ENCODE data around the gene CD247. TPM values are rescaled to one million over a fixed set of nuclear protein-coding genes. Genes with fewer than 3 reads are reported as not detected.

Gene CD247
- total and polyA plus RNA-seq, 2 experiments from 2014 or later, result not detected

GRCh38 chr1:167413328-167413727 lies 105.0 kb downstream of the CD247 start:
- H2AFZ ChIP-seq, result no peak overlapping the region
- 91% methylated on average over 3 of the region's 3 CpGs for WGBS (ENCODE audit: low lambda C conversion rate, missing lambda C conversion rate)
- H3K4me2 ChIP-seq, result no peak overlapping the region
- H4K20me1 ChIP-seq (ENCODE audit: insufficient read depth, poor library complexity, severe bottlenecking), result no peaks in the 10 kb centered on the region
- no peaks in the 10 kb centered on the region for H3K36me3 ChIP-seq (replicated peaks; ENCODE audit: insufficient read depth, low read depth)
- TF ChIP-seq EZH2 (IDR thresholded peaks at IDR 0.05; ENCODE audit: borderline replicate concordance) (no peak), CTCF (IDR thresholded peaks at IDR 0.05; ENCODE audit: poor library complexity) (no peak), EZH2phosphoT487 (IDR thresholded peaks at IDR 0.05; ENCODE audit: low read depth, severe bottlenecking, unreplicated experiment) (no peak)
- no peaks in the 10 kb centered on the region for H3K9me2 ChIP-seq (replicated peaks; ENCODE audit: insufficient read depth)
- no peaks in the 10 kb centered on the region for H3K27me3 ChIP-seq
- no peak for DNase-seq (ENCODE audit: low spot score)
- H3K4me1 ChIP-seq (ENCODE audit: insufficient read depth), result no peaks in the 10 kb centered on the region
- H3K79me2 ChIP-seq, result no peaks in the 10 kb centered on the region
- no peak overlapping the region for H3K27ac ChIP-seq
- H3K9me3 ChIP-seq (ENCODE audit: low read depth), result no peaks in the 10 kb centered on the region
- H3K4me3 ChIP-seq, result no peak overlapping the region

- H3K9me3 ChIP-seq (ENCODE audit: low read depth), result no peaks in the 10 kb centered on the region
- no peak overlapping the region for H3K27ac ChIP-seq
- H3K4me1 ChIP-seq (ENCODE audit: insufficient read depth), result no peaks in the 10 kb centered on the region
- no peak overlapping the region for H3K4me2 ChIP-seq
- no peak overlapping the region for H3K4me3 ChIP-seq
- H3K27me3 ChIP-seq, result no peaks in the 10 kb centered on the region
- H3K9me2 ChIP-seq (replicated peaks; ENCODE audit: insufficient read depth), result no peaks in the 10 kb centered on the region
- no peak overlapping the region for H2AFZ ChIP-seq
- 88% methylated on average over 5 of the region's 5 CpGs for WGBS (ENCODE audit: low lambda C conversion rate, missing lambda C conversion rate)
- H3K36me3 ChIP-seq (replicated peaks; ENCODE audit: insufficient read depth, low read depth), result no peaks in the 10 kb centered on the region
- TF ChIP-seq CTCF (IDR thresholded peaks at IDR 0.05; ENCODE audit: poor library complexity) (no peak), EZH2 (IDR thresholded peaks at IDR 0.05; ENCODE audit: borderline replicate concordance) (no peak), EZH2phosphoT487 (IDR thresholded peaks at IDR 0.05; ENCODE audit: low read depth, severe bottlenecking, unreplicated experiment) (no peak)
- no peak for DNase-seq (ENCODE audit: low spot score)
- no peaks in the 10 kb centered on the region for H4K20me1 ChIP-seq (ENCODE audit: insufficient read depth, poor library complexity, severe bottlenecking)
- no peaks in the 10 kb centered on the region for H3K79me2 ChIP-seq
Observed at GRCh38 chr1:167412920-167413319, 105.4 kb downstream of the CD247 start.

- no peak overlapping the region for H3K4me3 ChIP-seq
- no peak overlapping the region for H3K4me2 ChIP-seq
- TF ChIP-seq EZH2phosphoT487 (IDR thresholded peaks at IDR 0.05; ENCODE audit: low read depth, severe bottlenecking, unreplicated experiment) (no peak), CTCF (IDR thresholded peaks at IDR 0.05; ENCODE audit: poor library complexity) (no peak), EZH2 (IDR thresholded peaks at IDR 0.05; ENCODE audit: borderline replicate concordance) (no peak)
- DNase-seq (ENCODE audit: low spot score), result no peak
- no peaks in the 10 kb centered on the region for H3K9me3 ChIP-seq (ENCODE audit: low read depth)
- no peaks in the 10 kb centered on the region for H3K27me3 ChIP-seq
- no peaks in the 10 kb centered on the region for H4K20me1 ChIP-seq (ENCODE audit: insufficient read depth, poor library complexity, severe bottlenecking)
- no peak overlapping the region for H2AFZ ChIP-seq
- H3K4me1 ChIP-seq (ENCODE audit: insufficient read depth), result no peaks in the 10 kb centered on the region
- H3K36me3 ChIP-seq (replicated peaks; ENCODE audit: insufficient read depth, low read depth), result no peaks in the 10 kb centered on the region
- H3K79me2 ChIP-seq, result no peaks in the 10 kb centered on the region
- WGBS (ENCODE audit: low lambda C conversion rate, missing lambda C conversion rate), result 90% methylated on average over 4 of the region's 4 CpGs
- no peak overlapping the region for H3K27ac ChIP-seq
- no peaks in the 10 kb centered on the region for H3K9me2 ChIP-seq (replicated peaks; ENCODE audit: insufficient read depth)
Observed at GRCh38 chr1:167412072-167412471, 106.3 kb downstream of the CD247 start.

- no peak overlapping the region for H3K4me3 ChIP-seq
- H3K79me2 ChIP-seq, result no peaks in the 10 kb centered on the region
- TF ChIP-seq EZH2phosphoT487 (IDR thresholded peaks at IDR 0.05; ENCODE audit: low read depth, severe bottlenecking, unreplicated experiment) (no peak), CTCF (IDR thresholded peaks at IDR 0.05; ENCODE audit: poor library complexity) (peak; percentile 21), EZH2 (IDR thresholded peaks at IDR 0.05; ENCODE audit: borderline replicate concordance) (no peak)
- WGBS (ENCODE audit: low lambda C conversion rate, missing lambda C conversion rate), result 80% methylated on average over 1 of the region's 1 CpG
- no peaks in the 10 kb centered on the region for H3K4me1 ChIP-seq (ENCODE audit: insufficient read depth)
- H3K27ac ChIP-seq, result no peak overlapping the region
- no peak overlapping the region for H3K4me2 ChIP-seq
- no peaks in the 10 kb centered on the region for H3K27me3 ChIP-seq
- no peak for DNase-seq (ENCODE audit: low spot score)
- H3K9me2 ChIP-seq (replicated peaks; ENCODE audit: insufficient read depth), result no peaks in the 10 kb centered on the region
- no peaks in the 10 kb centered on the region for H3K36me3 ChIP-seq (replicated peaks; ENCODE audit: insufficient read depth, low read depth)
- no peak overlapping the region for H2AFZ ChIP-seq
- H4K20me1 ChIP-seq (ENCODE audit: insufficient read depth, poor library complexity, severe bottlenecking), result no peaks in the 10 kb centered on the region
- no peaks in the 10 kb centered on the region for H3K9me3 ChIP-seq (ENCODE audit: low read depth)
Observed at GRCh38 chr1:167409183-167409582, 109.1 kb downstream of the CD247 start.
